Endothelial cell of umbilical vein (primary cell): ENCODE results near the gene ANGPTL1.

Source experiments
- EZH2 ChIP-seq: IDR thresholded peaks from 2 replicates; pipeline ENCODE4 v1.6.1; 2012; ENCODE audit warnings: borderline replicate concordance, low read depth, mild to moderate bottlenecking, moderate library complexity, low read length, inconsistent platforms; ENCODE audit not compliant: severe bottlenecking
- FOS ChIP-seq: IDR thresholded peaks from 2 replicates; pipeline ENCODE4 v1.6.1; 2011; ENCODE audit warnings: mild to moderate bottlenecking, low read length, moderate library complexity, borderline replicate concordance; ENCODE audit not compliant: insufficient read depth
- POLR2A ChIP-seq: IDR thresholded peaks from 2 replicates; pipeline ENCODE4 v1.6.1; 2012; ENCODE audit warnings: low read depth, mild to moderate bottlenecking, control low read depth, low read length
- POLR2AphosphoS5 ChIP-seq: IDR thresholded peaks from 2 replicates; pipeline ENCODE4 v1.6.1; 2012; ENCODE audit warnings: low read depth, mild to moderate bottlenecking, control low read depth, low read length, moderate library complexity; ENCODE audit not compliant: insufficient read depth
- TF ChIP-seq, protein P1 (sequence below), 2 donors: IDR thresholded peaks; 1 replicate in 1 of 2; 2 replicates in 1 of 2; pipeline ENCODE4 v1.5.1; 2011; ENCODE audit warnings: low read length in 2 of 2, mild to moderate bottlenecking in 2 of 2, moderate library complexity in 2 of 2, control low read depth in 1 of 2, inconsistent platforms in 1 of 2, low read depth in 1 of 2; ENCODE audit not compliant: insufficient read depth in 1 of 2; ENCODE audit errors: extremely low read depth in 1 of 2

- TF ChIP-seq, protein P1, sequence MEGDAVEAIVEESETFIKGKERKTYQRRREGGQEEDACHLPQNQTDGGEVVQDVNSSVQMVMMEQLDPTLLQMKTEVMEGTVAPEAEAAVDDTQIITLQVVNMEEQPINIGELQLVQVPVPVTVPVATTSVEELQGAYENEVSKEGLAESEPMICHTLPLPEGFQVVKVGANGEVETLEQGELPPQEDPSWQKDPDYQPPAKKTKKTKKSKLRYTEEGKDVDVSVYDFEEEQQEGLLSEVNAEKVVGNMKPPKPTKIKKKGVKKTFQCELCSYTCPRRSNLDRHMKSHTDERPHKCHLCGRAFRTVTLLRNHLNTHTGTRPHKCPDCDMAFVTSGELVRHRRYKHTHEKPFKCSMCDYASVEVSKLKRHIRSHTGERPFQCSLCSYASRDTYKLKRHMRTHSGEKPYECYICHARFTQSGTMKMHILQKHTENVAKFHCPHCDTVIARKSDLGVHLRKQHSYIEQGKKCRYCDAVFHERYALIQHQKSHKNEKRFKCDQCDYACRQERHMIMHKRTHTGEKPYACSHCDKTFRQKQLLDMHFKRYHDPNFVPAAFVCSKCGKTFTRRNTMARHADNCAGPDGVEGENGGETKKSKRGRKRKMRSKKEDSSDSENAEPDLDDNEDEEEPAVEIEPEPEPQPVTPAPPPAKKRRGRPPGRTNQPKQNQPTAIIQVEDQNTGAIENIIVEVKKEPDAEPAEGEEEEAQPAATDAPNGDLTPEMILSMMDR (IDR thresholded peaks at IDR 0.05; ENCODE audit: extremely low read depth in 1 of 2, insufficient read depth in 1 of 2, low read depth in 1 of 2, low read length in 2 of 2): no peak
- TF ChIP-seq EZH2 (no peak), POLR2AphosphoS5 (no peak), FOS (no peak), POLR2A (no peak)
These were observed 8.0 kb downstream of the ANGPTL1 start for GRCh38 chr1:178862864-178863263.
